GM18868 (cell line): Measurements from ENCODE around the gene PAM16.
"Not testable (repeated sequence)": the region's sequence is repeated elsewhere in the genome, so short reads cannot be mapped to it uniquely, and the experiment has no call there.

Experiments
- ATAC-seq: cut with Tn5 transposase; IDR thresholded peaks from one replicate; pipeline ENCODE4 v1.9.1; 2021; ENCODE audit warnings: mild to moderate bottlenecking, moderate library complexity; ENCODE audit not compliant: unreplicated experiment

The PAM16 gene

DNA sequence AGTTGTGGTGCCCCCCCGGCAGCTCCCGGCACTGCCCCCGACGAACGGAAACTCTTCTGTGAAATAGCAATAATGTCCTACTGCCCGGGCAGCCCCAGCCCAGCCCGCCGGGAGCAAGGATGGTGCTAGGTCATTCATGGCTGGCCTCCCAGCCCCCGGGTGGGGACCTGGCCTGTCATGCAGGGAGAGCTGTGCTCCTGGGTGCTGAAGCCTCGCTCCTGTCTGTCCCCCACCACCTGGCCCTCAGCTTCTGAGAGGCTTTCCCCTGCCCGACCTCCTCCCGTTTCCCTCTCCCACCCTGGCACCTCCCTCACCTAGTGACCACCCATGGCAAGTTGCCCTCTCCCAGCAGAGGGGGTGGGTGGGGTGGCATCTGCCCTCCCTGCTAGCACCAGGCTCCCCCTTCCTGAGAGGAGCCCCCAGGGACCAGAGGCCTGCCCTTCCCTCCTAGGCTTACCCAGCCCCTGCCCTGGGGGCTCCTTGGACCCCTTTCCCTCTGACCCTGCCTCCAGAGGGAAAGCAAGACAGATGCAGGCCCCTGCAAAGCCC, 13.5 kb downstream of the PAM16 start:
- ATAC-seq: no peak

DNA sequence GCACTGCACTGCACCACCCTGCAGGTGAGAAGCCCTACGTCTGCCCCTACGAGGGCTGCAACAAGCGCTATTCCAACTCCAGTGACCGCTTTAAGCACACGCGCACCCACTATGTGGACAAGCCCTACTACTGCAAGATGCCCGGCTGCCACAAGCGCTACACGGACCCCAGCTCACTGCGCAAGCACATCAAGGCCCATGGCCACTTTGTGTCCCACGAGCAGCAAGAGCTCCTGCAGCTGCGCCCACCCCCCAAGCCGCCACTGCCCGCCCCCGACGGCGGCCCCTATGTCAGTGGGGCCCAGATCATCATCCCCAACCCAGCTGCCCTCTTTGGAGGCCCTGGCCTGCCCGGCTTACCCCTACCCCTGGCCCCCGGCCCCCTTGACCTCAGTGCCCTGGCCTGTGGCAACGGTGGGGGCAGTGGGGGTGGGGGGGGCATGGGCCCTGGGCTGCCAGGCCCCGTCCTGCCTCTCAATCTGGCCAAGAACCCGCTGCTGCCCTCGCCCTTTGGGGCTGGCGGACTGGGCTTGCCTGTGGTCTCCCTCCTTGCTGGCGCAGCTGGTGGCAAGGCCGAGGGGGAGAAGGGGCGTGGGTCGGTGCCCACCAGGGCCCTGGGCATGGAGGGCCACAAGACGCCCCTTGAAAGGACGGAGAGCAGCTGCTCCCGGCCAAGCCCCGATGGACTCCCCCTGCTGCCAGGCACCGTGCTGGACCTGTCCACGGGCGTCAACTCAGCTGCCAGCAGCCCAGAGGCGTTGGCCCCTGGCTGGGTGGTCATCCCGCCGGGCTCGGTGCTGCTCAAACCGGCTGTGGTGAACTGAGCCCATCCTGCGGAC, 14.2 kb downstream of the PAM16 start:
- ATAC-seq: no peak

DNA sequence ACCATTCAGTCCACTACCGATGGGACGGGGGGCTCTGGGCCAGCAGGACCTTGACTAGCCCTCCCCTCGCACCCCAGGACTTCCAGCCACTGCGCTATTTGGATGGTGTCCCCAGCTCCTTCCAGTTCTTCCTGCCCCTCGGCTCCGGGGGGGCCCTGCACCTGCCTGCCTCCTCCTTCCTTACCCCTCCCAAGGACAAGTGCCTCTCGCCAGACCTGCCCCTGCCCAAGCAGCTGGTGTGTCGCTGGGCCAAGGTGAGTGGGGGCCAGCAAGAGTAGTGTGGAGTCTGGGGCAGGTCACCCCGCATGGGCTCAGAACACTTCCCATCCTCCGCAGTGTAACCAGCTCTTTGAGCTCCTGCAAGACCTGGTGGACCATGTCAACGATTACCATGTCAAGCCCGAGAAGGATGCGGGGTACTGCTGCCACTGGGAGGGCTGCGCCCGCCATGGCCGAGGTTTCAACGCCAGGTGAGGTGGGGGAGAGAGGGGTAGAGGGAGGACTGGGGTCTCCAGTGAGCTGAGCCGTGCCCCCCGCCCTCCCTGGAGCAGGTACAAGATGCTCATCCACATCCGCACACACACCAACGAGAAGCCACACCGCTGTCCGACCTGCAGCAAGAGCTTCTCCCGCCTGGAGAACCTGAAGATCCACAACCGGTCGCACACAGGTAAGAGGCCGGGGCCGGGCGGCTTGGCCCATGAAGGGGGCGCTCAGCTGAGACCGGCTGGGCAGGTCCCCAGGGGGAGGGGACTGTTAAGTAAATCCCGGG, 16.2 kb downstream of the PAM16 start:
- ATAC-seq: no peak

DNA sequence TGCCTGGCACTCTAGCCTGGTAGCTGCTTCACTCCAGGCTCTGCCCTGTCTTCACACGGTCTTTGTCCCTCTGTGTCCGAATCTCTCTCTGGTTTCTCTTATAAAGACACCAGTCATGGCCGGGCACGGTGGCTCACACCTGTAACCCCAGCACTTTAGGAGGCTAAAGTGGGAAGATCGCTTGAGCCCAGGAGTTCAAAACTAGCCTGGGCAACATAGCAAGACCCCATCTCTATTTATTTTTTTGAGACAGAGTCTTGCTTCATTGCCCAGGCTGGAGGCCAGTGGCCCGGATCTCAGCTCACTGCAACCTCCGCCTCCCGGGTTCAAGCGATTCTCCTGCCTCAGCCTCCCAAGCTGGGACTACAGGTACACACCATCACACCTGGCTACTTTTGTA, 17.4 kb downstream of the PAM16 start:
- ATAC-seq: not testable (repeated sequence)

DNA sequence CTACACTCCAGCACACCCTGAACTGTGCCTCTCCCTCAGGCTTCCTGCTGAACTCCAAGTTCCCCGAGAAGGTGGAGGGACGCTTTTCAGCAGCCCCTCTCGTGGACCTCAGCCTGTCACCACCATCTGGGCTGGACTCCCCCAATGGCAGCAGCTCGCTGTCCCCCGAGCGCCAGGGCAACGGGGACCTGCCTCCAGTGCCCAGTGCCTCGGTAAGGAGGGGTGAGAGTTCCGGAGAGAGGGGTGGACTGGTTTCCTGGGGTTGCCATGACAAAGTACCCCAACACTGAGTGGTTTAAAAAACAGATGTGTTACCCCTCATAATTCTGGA, 17.8 kb downstream of the PAM16 start:
- ATAC-seq: no peak

DNA sequence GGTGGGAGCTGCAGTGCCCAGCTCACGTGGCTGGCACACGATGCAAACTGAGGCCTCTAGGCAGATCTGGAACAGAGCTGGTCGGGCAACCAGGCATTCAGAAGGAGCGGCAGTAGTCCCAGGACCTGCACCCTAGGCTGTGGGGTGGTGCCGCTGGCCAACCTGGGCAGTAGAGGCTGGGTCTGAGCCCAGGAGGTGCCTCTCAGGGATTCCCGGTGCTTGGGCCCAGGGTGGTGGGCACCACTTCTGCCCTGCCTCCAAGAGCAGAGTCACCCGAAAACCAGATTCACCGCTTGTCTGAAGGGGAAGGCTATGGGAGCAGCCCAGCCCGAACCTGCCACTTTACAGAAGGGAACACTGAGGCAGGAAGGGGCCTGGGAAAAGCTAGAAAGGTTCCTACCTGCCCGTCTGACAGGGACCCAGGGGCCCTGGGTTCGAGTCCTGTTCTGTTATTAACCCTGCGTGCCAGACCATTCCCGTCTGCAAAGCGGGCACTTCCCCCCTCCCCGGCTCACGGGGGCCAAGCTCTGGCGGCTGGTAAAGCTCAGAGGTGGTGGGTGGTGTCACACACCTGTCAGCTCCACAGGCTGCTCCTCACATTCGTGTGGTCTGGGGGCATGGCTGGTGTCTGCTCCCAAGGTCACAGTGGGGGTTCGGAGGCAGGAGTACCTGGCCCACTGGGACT, 18.4 kb downstream of the PAM16 start:
- no peak for ATAC-seq

DNA sequence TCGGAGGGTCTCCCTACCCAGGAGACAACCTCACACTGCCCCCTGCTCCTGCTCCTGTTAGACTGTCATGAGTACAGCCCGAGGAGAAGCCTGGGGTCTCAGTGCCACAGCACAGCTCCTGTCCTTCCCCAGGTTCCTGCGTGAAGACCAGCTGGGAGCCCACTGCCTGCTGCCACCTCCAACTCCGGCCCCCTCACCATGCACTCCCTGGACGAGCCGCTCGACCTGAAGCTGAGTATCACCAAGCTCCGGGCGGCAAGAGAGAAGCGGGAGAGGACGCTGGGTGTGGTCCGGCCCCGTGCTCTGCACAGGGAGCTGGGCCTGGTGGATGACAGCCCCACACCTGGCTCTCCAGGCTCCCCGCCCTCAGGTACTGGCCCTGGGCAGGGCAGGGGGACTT, 19.0 kb downstream of the PAM16 start:
- no peak for ATAC-seq

DNA sequence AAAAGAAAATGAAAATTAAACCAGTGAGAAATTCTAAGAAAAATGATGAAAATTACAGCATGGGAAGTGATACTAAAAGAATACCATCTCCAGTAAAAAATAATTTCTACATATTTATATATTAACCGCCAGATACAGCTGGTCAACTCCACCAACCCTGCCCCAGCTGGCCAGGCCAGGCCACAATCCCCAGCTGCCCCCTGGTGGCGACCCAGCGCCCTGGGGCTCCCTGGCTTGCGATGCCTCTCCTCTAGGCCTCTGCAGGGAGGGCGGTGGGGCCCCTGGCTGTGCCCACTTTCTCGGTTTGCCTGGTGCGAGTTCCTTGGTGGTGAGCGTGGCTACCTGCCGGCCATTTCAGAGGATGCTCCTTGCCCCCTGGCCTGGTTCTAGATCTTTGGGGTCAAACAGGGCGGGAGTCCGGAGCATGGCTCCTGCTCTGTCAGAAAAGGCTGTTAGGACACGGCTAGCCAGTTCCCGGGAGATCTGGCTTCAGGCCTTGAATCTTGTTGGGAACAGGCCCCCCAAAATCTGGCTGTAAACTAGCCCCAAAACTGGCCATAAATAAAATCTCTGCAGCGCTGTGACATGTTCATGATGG, 20.7 kb downstream of the PAM16 start:
- ATAC-seq: no peak

DNA sequence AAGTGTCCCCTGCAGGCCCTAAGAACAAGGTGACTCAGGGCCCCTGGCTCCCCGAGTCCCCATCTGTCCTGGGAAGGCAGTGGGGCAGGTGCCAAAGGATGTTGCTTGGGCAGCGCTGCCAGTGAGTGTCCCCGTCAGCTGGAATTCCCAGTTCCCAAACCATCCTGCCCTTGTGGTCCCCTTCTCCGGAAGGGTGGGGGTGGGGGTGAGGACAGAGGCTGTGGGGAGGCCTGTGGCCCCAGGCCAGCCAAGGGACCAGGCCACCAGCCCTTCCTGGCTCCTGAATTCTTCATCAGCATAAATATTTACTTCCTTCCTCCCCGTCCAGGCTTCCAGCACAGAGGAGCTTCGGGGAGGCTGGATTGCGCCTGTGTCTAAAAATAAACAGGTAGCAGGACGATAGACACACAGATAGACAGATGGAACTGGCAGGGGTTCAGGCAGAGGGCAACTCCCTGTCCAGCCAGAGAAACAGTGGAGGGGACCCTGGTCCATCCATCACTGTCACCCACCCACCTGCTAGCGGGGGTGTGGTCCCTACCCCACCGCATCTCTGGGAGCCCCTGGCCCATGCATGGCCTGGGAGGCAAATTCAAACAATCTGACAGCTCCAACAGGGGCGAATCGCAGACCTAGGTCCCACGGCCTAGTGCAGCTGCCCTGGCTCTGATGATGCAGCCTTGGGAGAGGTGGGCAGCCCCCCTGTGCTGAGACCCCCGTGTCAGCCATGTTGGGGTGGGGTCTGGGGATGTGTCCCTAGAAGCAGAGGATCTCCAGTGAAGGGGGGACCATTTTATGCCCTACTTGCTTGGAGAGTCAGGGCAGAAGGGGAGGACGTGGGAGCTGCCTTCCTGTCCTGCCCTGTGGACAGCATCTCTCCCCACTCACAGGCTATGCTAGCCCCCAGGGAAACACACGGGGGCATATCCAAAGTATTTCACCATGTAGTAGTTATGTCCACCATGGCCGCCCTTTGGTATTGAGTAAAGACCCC, 22.0 kb downstream of the PAM16 start:
- no peak for ATAC-seq

DNA sequence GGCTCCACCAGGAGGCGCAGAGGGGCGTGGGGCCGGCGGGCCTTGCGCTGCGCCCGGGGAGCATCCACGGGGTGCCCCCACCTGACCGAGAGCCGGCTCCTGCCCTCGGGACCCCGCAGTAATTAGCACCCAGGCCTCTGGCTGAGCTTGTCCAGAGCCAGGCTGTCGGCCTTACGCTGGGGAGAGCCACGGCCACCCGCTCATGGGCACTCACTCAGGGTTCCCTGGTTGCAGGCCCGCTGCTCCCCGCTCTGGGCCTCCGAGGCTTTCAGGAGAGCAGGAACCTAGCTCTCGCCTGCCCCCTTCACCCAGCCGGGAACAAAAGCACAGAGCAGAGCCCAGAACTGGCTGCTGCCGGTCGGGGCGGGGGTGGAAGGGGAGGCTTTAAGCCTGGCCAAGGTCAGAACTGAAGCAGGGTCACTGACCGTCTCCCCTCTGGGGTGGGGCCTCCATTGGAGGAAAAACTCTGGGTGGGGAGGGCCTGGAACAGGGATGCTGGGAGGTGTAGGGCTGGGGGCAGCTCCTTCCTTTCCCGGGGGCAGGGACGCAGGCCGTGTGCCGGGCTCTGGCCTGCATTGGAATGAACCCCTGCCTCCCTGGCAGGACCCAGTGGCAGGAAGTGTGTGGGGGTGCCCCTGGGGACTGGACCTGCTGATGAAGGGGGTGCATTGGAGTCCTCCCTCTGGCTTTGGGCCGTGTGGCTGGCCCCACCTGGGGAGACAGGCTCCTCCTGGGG, 22.9 kb downstream of the PAM16 start:
- ATAC-seq: no peak

DNA sequence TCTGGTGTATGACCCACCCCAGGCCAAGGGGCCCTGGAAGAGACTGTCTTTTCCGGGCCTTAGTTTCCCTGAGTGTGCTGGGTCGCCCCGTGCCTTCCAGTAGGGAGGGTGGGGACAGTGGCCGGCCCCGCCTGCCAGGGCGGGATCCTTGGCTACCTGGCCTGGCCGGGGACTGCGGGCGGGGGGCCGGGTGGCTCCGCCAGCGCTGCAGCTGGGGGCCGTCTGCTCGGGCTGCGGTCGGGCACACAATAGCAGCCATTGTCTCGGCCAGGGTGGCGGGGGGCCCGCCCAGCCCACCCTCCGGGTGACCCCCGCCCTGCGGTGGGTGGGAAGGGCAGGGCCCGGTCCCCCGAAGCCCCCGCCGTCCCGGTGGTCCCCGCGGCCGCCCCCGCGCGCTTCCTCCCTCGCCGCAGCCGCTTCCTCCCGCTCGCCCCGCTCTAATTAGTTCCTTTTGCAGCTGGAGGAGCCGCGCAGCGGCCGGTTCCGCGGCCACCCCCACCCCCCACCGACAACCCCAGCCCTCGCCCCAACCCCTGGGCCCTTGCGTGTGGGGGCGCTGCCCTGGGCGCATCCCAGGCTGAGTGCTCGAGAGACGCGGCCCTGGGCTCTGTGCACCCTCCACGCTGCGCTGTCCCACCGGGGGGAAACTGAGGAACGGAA, 23.6 kb downstream of the PAM16 start:
- ATAC-seq: no peak

DNA sequence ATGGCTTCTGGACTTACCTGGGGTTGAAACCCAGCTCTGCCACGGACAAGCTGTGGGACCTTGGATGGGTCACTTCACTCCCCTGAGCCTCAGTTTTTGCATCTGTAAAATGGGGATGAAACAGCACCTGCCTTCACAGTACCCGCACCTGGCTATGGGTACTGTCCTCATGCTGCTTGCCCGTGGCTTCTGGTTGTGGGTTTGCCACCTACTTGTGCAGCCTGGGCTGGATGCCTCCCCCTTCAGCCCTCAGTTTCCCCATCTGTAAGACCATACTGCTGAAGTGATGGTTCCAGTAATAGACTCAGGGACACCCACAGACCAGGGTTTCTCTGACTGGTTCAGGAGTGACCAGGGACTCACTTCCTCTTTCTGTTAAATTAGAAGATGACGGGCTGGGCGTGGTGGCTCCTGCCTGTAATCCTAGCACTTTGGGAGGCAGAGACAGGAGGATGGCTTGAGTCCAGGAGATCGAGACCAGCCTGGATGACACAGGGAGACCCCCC, 25.8 kb downstream of the PAM16 start:
- ATAC-seq: no peak

DNA sequence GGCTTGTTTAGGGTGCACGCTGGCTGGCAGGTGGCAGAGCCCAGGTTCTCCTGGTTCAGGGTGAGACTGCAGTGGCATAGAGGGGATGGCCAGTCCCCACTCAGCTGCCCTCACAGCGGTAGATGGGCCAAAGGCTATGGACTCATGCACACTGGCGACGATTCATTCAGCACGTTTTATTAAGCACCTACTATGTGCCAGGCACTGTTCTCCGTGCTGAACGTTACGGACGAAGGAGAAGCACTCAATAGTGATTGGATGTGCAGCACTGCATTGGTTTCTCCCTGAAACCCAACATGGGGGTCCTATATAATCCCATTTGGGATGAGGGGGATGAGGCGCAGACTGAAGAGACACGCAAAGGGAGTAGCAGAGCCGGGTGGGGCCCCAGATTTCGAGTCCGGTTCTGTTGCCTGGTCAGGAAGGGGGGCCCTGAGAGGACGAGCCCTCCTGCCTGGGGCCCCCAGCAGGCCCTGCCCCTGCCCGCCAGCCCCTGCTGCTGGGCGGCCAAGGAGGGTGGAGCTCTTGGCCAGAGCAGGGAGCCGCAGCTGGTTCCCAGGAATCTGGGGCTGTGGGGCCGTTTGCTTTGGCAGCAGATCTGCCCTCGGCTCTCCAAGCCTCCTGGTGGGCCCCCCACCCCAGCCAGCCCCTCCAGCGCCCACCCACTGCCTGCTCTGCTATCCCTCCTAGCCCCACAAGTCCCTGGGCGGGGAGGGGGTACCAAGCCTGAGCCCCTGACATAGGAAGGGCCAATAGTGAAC, 26.4 kb downstream of the PAM16 start:
- no peak for ATAC-seq

DNA sequence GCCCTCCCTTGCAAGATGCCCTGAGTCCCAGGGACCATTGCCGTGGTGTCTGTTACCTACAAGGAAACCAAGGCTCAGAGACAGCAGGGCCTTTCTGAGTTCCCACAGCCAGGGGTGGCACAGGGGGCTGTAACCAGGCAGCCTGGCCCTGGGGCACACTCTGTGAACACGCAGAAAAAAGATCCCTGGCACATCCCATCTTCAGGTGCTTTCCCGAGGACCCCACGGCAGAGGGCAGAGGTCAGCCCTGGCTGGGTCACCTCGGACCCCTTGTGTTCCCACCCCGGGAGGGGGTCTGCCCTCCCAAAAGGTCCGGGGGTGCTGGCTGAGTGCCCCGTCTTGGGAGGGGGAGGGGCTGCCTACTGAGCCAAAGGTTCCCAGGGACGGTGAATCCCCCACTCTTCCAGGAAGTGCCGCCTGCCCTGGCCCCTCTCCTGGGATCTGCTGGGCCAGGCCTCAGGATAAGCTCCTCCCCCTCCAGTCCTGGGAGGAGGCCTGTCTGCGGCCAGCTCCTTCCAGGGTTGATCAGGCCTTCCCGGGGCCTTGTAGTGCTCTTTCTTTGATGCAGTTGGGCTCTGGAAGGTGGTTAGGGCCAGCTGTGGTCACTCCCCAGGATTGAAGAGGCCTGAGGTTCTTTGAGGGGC, 27.2 kb downstream of the PAM16 start:
- ATAC-seq: no peak

DNA sequence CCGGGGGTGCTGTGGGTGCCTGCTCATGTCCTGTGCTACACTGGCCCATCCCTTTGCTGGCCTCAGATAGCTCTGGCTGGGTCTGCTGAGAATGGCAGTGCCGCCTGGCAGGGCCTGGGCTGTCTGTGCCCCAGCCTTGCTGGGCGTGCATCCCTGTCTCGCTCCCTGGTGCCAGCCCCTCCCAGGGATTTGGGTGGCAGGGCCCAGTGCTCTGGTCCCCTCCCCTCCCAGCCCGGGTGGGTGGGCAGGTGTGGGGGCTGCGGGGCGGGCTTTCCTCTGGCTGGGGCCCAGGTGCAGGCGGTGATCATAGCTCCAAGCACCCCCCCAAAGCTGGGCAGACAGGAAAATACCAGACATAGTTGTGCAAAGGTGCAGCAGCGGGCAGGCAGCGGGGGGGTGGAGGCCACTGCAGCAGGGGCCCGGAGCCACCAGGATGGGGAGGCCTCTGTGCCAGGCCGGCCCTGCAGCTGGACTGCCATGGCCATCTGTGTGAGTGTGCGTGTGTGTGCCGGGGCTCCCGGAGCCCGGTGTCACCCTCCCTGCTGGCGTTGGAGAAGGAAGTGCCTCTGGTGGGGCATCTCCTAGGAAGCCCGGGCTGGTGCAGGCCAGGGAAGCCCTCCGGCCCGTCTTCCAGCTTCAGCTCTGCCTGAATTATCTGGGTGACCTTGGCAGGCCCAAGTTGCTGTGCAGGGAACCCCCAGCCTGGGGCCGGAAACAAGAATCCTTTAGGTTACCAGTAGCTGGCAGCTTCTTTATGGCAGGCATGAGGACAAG, 27.9 kb downstream of the PAM16 start:
- no peak for ATAC-seq
